GM12891 (cell line): Measurements from ENCODE around the gene CRB2.

ENCODE experiments used
- DNase-seq: peaks from one replicate; pipeline ENCODE4 v3.0.0; 2011; ENCODE audit warnings: low spot score; ENCODE audit not compliant: insufficient read length
- FAIRE-seq: peaks from 2 replicates; lab custom pipeline; 2011; peaks lifted over from hg19 to GRCh38; lab: Jason Lieb, UNC
- PAX5 ChIP-seq: IDR thresholded peaks from 2 replicates; pipeline ENCODE4 v1.6.1; 2011; ENCODE audit warnings: low read length, moderate library complexity, mild to moderate bottlenecking; ENCODE audit not compliant: insufficient read depth, severe bottlenecking
- POLR2A ChIP-seq: IDR thresholded peaks from 2 replicates; pipeline ENCODE4 v1.6.1; 2011; ENCODE audit warnings: low read depth, low read length, control low read depth
- POLR2AphosphoS5 ChIP-seq: IDR thresholded peaks from 2 replicates; pipeline ENCODE4 v1.6.1; 2011; ENCODE audit warnings: low read depth, low read length, control low read depth
- POU2F2 ChIP-seq: IDR thresholded peaks from 2 replicates; pipeline ENCODE4 v1.6.1; 2011; ENCODE audit warnings: low read depth, mild to moderate bottlenecking, control low read depth, low read length, moderate library complexity
- SPI1 ChIP-seq: IDR thresholded peaks from 2 replicates; pipeline ENCODE4 v1.6.1; 2011; ENCODE audit warnings: low read depth, low read length, control low read depth
- TAF1 ChIP-seq: IDR thresholded peaks from 2 replicates; pipeline ENCODE4 v1.6.1; 2011; ENCODE audit warnings: low read depth, low read length, control low read depth

CRB2 gene

GRCh38 chr9:123371228-123371584 is 15.2 kb downstream of the CRB2 start:
- TF ChIP-seq POLR2AphosphoS5: no peak
- no peak for TF ChIP-seq POLR2A
- no peak for TF ChIP-seq SPI1
- TF ChIP-seq PAX5: no peak
- no peak for TF ChIP-seq POU2F2
- TF ChIP-seq TAF1: no peak
- DNase-seq: no peak
- no peak for FAIRE-seq

- DNase-seq (no peak), FAIRE-seq (no peak)
- TF ChIP-seq SPI1: no peak
- TF ChIP-seq POU2F2: no peak
- no peak for TF ChIP-seq PAX5
- no peak for TF ChIP-seq POLR2A
- TF ChIP-seq TAF1: no peak
- no peak for TF ChIP-seq POLR2AphosphoS5
These were observed 16.0 kb downstream of the CRB2 start for GRCh38 chr9:123371805-123372590.

- TF ChIP-seq SPI1 (no peak), POLR2A (no peak), POLR2AphosphoS5 (no peak), PAX5 (no peak), POU2F2 (no peak), TAF1 (no peak)
- no peak for DNase-seq
- FAIRE-seq: no peak
These were observed 16.9 kb downstream of the CRB2 start for GRCh38 chr9:123372766-123373446.

- no peak for FAIRE-seq
- TF ChIP-seq PAX5: no peak
- no peak for TF ChIP-seq TAF1
- TF ChIP-seq SPI1: no peak
- TF ChIP-seq POU2F2: no peak
- TF ChIP-seq POLR2AphosphoS5: no peak
- TF ChIP-seq POLR2A: no peak
- DNase-seq: no peak
These were observed 17.5 kb downstream of the CRB2 start for GRCh38 chr9:123373447-123373923.

GRCh38 chr9:123373946-123374345 is 17.9 kb downstream of the CRB2 start:
- no peak for DNase-seq
- FAIRE-seq: no peak
- no peak for TF ChIP-seq SPI1
- no peak for TF ChIP-seq POLR2AphosphoS5
- TF ChIP-seq POLR2A: no peak
- no peak for TF ChIP-seq POU2F2
- no peak for TF ChIP-seq PAX5
- no peak for TF ChIP-seq TAF1

- DNase-seq: no peak
- FAIRE-seq: no peak
- TF ChIP-seq POLR2A: no peak
- no peak for TF ChIP-seq PAX5
These were observed 19.6 kb downstream of the CRB2 start for GRCh38 chr9:123375469-123376132.

GRCh38 chr9:123376218-123377071 is 20.4 kb downstream of the CRB2 start:
- FAIRE-seq: no peak
- no peak for DNase-seq
- TF ChIP-seq PAX5 (no peak), POLR2A (no peak)

- TF ChIP-seq SPI1: no peak
- TF ChIP-seq PAX5: no peak
- TF ChIP-seq POLR2AphosphoS5: no peak
- no peak for TF ChIP-seq POU2F2
- no peak; the same call in 1 of the 2 replicates for TF ChIP-seq POLR2A
- no peak for TF ChIP-seq TAF1
- DNase-seq (no peak), FAIRE-seq (no peak)
These were observed 21.4 kb downstream of the CRB2 start for GRCh38 chr9:123377211-123377971.

- no peak for TF ChIP-seq POU2F2
- TF ChIP-seq SPI1: no peak
- TF ChIP-seq POLR2A: no peak
- no peak for TF ChIP-seq POLR2AphosphoS5
- no peak for TF ChIP-seq PAX5
- TF ChIP-seq TAF1: no peak
- DNase-seq (no peak), FAIRE-seq (no peak)
These were observed 22.0 kb downstream of the CRB2 start for GRCh38 chr9:123378025-123378424.
